Measurements from ENCODE around the gene LIMD2.
"Not testable (repeated sequence)": the region's sequence is repeated elsewhere in the genome, so short reads cannot be mapped to it uniquely, and the experiment has no call there.

The LIMD2 gene

DNA sequence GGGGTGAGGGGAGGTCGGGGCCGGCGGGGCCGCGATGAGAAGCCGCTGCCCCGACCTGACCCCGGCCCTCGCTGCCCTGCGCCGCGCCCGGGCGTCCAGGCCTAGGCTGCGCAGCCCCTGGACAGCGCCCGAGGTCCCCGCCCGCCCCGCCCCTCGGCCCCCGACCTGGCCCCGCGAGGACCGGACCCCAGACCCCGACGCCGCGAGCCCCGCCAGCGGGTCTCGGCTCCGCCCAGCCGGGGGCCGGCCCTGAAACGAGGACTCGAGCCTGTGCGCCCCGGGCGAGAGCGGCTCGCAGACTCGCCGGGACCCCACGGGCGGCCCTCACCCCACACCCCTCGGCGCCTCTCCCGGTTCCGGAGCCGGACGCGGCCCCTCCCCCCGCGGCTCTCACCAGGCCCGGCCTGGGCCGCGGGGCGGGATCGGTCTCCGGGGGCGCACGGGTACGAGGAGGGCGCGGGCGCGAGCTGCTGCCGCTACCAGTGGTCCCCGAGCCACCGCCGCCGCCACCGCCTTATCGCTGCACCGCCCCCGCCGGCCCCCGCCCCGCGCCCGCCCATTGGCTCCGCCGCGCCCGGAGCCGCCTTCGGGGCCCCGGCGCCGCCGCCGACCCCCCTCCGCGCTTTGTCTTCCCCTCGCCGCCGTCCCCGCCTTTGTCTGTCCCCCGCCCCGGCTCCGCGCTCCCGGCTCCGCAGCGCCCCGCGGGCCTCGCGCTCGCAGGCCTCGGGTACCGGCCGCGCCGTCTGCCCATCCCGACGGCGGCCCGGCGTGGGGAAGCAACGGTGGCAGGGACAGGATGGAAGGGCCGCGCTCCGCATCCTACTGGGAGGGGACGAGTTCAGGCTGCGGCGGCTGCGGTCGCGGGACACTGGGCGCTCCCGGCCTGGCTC, at the start of gene LIMD2:
Gene LIMD2 (minus strand): TSS at position 488 of the 890 bp plus-strand sequence. CDS start 827 bp downstream, outside the sequence.
- peak; percentile 91 for DNase-seq

DNA sequence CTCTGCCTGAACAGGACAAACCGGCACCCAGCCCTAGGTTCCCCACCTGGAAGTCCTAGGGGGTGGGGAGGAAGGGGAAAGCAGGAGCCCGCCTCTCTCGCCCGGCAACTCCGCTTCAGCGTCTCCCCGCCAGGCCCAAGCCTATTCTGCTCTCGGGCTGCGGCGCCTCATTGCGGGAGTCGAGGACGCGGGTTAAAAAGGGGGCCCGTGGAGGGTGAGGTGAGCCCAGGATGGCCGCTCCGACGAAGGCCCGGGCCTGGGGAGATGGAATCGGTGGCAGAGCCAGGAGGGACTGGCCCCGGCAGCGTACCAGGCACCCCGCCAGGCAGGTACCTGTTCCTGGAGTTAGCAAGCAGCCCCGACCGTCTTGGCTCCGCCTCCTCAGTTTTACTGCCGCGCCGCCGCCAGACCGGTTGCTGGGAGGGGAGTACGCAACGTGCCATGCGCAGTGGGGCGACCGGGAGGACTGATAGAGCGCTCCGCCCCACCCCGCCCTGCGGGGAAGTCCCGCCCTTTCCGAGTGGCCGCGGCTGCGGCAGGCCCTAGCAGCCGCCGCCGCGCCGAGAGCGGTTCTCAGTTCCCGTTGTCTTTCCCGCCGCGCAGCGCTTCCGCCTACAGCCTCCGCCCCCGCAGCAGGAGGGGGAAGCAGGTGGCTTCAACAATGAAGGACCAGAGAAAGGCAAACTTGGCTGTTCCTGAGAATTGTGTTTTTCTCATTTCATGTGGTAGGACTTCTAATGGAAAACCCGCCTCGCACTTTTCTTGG, 41.7 kb upstream of the LIMD2 start, which contains the start of gene STRADA:
Gene STRADA (minus strand): TSS at position 392 of the 766 bp plus-strand sequence. CDS start 13,430 bp downstream, outside the sequence.
- DNase-seq, result peak; percentile 100

DNA sequence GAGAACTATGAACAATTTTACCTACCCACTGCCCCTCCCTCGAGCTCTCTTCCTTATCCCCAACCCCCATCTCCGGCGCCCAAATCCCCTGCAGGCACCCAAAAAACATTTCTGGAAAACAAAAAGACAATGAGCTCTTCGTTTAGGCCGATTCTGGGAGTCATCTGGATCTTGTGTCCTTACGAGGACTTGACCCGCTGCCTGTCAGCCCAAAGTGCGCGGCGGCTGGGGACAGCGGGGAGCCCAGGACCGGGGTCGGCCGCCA, 41.1 kb upstream of the LIMD2 start:
- DNase-seq, result no peak

DNA sequence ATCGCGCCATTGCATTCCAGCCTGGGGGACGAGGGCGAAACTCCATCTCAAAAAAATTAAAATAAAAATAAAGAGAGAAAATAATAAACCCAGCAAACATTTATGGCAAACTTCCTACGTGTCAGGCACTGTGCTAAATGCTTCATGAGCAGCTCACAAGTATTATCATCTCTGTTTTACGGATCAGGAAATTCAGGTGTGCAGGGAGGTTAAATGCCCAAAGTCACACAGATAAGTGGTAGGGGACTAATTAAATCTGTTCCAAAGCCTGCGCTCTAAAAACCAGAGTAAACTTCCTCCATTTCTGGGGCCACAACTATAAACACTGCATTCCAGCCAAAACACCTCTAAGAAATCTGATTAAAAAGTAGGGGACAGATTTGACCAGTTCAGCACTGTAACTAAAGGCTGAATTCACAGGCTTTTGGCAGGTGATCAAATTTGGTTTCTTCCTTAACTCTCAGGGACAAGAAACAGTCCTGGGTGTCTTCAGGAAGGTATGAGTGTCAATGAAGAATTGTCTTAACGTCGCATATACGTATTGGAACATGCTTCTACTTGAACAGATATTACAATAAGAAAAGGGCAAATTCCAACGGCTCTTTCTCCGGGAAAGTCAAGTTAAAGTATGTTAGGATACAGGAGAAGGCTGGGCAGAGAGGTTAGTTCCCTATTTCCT, 40.7 kb upstream of the LIMD2 start:
- peak; percentile 56 for DNase-seq

DNA sequence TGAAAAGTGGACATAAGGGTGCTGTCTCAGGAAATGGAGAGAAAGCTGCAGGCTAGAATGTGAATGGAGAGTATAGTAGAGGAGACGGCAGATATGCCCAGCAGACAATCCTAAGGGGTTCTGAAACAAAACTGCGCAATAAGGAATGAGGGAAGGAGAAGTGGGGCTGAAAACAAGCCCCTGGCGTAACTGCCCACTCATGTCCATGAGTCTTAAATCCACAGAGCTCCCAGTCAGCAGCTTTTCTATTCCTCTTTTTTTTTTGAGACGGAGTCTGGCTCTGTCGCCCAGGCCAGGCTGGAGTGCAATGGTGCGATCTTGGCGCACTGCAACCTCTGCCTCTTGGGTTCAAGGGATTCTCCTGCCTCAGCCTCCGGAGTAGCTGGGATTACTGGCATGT, 35.8 kb upstream of the LIMD2 start:
- no peak for DNase-seq

DNA sequence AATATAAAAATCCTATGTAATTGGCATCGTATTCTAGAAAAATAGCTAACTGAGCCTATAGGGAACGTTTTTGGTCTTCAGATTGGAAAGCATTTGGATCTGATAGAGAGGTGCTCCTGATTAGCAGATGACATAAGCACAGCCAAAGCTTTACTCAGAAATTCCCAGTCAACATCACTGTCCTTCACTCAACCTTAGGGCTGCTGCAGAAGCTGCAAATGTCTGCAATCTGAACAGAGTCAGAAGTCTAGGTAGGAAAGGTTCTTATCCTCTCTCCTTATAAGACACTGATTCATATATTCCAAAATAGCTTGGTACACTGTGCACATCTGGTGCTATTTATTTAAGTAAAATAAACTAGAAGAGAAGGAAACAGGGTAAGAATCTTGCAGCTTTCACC, 22.5 kb upstream of the LIMD2 start:
- DNase-seq, result no peak

DNA sequence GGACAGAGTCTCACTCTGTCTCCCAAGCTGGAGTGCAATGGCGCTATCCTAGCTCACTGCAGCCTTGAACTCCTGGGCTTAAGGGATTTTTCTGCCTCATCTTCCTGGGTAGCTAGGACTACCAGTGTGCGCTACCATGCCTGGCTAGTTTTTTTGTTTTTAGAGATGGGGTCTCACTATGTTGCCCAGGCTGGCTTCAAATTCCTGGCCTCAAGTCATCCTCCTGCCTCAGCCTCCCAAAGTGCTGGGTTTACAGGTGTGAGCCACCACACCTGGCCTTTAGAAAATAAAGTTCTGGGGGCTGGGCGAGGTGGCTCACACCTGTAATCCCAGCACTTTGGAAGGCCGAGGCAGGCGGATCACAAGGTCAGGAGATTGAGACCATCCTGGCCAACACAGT, 20.3 kb upstream of the LIMD2 start:
- DNase-seq, result not testable (repeated sequence)

DNA sequence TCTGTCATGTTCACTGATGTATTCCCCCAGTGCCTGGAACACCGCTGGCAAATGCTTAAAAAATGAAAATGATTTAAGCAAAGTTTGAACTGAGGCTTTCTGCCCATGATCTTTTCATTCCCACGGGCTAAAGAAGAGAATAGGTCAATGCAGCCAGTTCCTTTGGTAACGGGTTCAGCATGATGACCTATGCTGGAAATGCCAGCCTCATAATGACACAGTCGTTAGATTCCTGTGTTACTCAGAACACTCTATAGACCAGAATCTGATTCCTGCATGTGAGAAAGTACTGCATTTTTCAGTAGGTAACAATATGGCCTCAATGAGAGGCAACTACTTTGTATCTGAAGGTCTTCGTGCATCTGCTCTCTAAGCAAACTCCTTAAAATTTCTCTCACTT, 19.1 kb upstream of the LIMD2 start:
- no peak for DNase-seq

DNA sequence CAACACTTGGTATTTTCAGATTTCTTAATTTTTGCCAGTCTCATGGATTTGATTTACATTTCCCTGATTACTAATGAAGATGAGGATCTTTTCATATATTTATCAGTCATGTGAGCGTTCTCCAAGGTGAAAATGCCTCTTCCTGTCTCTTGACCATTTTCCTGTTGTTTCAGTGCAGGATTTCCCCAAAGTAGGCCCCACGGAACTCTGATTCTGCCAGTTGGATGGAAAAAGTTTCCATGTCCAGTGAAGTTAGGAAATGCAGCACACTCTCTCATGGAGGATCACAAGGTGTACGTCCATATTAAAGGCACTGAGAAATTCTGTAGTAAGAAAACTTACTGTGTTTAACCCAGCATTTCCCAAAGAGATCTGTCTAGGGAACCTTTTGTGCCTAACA, 16.5 kb upstream of the LIMD2 start:
- DNase-seq, result no peak

DNA sequence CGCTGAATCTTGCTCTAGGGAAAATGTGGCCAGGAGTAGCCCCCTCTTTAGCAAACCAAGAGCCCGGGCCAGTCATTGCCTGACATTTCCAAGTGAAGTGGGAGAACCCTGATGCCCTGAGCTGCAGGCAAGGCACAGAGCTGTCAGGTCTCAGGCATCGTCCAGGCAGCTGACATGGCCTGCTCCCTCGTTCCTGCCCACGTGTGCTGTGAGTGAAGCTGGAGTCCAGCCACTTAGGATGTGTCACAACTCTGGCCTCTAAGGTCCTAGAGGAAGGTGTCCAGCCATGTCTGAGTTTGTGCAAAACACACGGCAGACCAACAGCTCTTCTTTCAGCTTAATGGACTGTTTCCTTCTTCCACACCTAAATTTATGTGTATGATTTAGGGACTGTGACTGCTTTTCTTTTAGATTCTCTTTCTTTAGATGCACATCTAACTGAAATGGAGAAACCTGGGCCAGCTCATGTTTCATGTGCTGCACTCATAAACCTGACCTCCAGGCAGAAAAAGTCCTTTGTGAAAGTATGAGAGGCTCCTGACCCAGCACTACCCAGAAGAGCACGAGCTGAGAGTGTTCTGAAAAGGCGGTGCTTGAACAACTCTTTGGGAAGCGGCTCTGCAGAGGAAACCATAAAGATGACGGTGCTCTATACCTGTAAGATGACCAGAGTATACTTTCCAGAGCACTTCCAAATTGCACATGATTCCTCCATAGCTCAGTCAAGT, 14.8 kb upstream of the LIMD2 start:
- DNase-seq, result no peak

DNA sequence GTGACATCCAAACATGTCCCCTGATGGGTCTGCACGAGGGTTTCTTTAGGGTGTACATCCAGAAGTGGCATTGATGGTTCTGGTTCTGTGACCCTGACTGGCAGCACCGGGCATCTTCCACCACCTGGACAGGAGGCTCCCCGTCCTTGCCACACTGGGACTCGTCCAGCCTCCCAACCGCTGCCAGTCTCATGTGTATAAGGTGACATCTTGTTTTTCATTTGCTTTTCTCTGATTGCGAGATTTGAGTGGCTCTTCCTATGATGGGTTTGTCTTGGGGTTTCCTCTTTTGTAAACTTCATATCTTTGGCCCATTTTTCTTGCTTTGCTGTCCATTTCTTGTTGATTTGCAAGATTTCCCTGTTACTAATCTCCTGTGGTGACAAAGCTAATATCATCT, 9.2 kb upstream of the LIMD2 start:
- no peak for DNase-seq

DNA sequence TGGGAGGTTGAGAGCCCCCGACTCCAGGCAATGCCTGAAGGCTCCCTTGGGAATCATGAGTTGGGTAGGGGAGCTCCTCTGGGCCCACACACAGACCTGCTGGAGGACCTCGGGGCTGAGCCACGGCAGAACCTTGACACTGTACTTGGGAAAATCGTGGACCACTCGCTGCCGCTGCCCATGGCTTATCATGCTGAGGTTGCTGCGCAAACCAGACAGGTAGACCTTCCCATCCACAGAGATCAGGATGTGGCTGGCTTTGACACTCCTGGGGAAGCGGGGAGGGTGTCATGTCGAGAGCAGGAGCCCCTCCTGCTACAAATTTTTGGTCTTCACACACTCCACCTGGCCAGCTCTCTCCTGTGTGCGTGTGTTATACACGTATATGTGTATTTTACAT, 7.2 kb upstream of the LIMD2 start:
- DNase-seq, result no peak

DNA sequence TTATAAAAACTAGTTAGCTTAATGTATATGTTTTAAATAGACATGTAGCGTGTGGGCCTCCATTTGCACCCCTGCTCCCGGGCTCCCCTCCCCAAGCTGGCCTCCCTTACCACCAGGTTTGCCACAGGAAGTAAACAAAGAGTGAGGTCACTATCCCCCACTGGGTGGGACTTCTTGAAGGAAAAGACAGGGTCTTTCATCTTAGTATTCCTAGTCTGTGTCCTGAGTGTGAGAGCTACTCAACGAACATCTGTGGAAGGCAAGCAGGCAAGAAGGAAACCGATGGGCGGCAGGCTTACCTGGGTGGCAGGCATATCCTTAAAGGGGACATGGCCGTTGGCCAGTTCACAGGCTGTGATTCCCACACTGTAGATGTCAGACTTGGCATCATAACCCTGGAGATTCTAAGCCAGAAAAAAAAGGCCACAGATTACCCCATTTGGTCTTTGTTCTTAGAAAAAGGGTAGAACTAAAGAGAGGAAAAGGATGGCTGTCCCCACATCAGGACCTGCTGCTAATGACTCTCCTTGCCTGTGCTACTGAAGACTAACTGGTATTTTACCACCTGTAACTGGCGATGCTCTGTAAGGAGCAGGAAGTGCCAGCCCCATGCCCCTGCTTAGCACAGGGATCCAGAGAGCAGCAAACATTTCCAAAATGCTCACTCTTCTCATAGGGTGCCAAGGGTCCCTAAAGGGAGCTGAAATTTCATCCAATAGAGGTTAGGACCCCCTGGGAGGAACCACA, 6.6 kb upstream of the LIMD2 start:
- DNase-seq, result no peak

DNA sequence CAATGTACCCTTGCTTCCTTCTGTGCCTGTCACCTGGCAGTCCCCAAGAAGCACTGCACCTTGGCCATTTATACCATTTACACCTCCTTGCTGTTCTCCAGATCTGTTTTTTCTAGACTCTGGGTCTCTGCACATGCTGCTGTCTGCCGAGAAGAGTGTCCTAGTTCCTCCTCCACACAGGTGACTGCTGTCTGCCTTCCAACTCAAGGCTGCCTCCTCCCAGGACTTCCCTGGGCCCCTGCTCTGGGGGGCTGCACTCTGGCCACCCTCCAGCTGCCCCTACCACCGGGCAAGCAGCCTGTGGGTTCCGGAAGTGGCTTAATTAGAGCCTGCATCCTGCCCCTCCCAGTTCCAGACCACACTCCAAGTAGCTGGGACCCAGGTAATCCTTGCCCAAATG, 5.7 kb upstream of the LIMD2 start:
- DNase-seq, result peak; percentile 13

DNA sequence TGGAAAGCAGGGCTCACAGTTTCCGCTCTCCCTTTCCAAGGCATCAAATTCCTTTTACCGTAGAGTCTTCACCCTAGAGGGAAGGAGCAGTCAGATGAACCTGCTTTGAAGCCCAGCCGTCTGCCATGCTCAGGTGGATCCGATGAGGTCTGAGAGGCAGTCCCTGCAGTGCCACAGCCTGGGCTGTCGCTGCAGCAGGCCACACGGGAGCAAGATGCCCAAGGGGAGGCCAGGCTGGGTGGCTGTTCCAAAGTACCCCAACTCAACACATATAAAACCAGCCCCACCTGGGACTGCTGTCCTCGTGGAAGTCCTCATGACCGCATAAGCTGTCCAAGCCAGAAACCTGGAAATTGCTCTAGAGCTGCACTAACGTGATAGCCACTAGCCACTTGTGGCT, 4.9 kb upstream of the LIMD2 start:
- no peak for DNase-seq

DNA sequence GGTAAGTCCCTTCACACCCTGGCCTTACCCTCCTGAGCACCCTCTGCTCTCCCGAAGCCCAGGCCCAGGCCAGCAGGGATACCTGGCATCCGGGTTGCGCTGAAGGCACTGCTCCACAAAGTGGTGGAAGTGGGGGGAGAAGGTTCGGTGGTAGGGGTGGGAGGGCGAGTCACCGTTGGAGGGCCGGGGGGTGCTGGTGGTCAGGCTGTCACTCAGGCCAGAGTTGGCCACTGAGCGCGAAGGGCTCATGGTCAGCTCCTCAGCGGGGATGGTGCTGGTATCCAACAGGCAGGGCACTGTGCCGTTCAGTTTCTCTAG, 4.3 kb upstream of the LIMD2 start:
- DNase-seq, result no peak

DNA sequence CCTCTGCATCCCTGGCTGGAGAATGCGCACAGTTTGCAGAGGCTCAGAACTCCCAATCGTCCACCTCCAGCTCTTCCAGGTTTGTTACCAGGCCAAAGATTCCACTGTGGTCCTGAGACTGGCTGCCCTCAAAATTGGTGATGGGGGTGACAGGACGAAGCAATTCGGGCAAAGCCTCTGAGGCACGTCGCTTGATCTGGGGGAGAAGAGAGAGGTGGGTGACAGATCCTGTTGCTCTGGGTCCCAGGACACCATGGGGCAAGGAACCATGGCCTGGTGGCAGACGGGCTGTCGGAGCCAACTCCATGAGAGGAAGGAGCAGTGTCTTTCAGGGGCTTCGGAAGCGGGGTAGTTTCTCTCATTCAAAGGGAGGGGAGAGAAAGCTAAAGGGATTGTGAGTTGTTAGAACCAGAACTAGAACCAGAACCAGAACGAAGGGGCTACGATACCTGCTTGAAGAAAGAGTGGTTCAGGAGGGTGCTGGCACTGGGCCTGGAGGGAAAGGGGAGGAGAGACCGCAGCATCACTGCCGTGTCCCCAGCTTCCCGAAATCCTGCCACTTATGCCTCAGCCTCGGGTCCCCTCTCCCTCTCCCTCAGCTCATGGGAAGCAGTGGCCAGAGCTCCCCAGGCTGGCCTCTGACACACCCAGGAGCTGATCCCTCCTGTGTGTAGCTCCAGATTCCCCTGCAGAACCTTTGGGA, 3.8 kb upstream of the LIMD2 start:
- no peak for DNase-seq

DNA sequence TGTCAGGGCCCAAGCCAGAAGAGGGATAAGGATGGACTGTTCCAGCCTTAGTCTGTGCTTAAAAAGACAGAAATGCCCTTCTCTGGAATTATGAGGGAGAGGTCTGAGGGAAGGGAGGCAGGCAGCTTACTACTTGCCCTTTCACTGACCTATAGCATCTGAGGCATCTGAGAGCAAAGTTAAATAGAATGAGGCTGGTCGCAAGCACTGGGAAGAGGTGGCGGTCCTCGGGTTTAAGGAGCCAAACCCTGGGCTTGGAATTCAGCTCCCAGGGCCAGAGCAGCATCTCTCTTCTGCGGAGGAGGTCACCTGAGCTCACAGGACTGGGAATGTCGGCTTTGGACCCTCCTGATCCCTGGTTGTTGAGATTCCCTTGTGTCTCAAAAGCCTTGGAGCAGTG, 3.1 kb upstream of the LIMD2 start:
- DNase-seq, result no peak

DNA sequence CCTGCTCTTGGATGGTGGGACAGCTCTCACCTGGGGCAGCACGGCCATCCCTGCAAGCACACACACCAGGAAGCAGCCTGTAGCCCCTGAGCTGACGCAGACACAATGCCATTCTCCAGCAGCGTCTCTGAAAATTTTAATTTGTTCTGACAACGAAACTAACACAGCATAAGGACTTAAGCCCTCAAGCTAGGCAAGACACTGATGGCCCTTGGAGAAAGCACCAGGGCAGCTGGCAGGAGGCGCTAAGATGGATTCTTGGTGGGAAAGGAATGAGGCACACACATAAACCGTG, 2.7 kb upstream of the LIMD2 start:
- DNase-seq, result no peak

DNA sequence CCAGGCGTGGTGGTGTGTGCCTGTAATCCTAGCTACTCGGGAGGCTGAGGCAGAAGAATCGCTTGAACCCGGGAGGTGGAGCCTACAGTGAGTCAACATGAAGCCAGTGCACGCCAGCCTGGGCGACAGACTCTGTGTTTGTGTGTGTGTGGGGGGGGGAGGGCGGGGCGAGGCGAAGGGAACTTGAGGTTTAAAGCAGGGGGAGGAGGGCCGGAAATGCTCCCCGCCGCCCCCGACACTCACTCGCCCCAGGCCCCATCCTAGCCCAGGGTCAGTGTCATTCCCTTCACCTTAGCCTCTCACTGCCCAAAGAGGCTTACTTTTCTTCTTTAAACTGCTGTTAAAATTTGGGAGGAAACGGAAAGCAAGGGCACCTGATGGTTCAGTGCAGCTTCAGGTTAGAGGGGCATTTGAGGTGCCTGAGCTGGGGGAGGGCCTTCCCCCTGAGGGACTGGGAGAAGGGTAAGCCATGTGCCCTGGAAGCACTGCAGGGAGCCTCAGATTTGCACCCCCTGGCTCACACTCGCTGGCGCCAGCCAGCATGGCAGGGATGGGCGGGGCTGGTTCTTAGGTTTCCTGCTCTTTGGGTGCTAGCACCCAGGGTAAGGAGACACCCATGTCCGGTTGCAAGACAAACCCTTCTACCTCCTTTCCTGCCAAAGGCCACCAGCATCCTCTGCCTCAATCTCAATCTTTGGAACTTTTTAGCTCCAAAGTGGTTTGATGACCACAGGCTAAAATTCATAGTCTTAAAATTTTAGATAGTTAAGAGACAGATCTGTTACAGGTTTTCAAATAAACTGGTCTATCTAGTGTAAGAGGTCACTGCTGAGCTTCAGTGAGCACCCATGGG, 2.2 kb upstream of the LIMD2 start:
- DNase-seq, result peak; percentile 87

DNA sequence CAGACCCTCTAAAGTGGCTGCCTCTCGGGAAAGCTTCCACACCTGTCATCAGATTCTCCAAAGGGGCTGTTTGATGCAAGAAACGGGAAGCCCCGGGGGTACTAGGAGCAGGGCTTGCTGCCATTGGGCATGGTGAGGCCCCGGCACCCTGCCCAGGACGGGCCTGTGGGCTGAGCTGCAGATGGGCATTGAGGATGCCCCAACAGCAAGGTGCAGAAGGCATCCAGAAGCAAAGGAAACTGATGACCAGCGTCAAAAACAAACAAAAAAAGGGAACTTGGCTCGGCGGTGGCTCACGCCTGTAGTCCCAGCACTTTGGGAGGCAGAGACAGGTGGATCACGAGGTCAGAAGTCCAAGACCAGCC, 1.5 kb upstream of the LIMD2 start:
- no peak for DNase-seq

All from NCI-H69 (cell line).